Type B pancreatic cell (in vitro differentiated cells): ENCODE results near the gene DHRS7B. TPM values are rescaled to one million over a fixed set of nuclear protein-coding genes. Genes with fewer than 3 reads are reported as not detected.

Experiments
- DNase-seq: peaks from one replicate; pipeline ENCODE4 v3.0.0; 2021; ENCODE audit warnings: mixed read lengths; ENCODE audit not compliant: unreplicated experiment; ENCODE audit errors: extremely low spot score
- H3K27ac Mint-ChIP-seq: 2 replicates; pipeline ENCODE4 v1.8.0; 2021; ENCODE audit warnings: mild to moderate bottlenecking, mixed read lengths
- H3K27me3 Mint-ChIP-seq: 2 replicates; pipeline ENCODE4 v1.8.0; 2021; ENCODE audit warnings: mixed read lengths
- H3K36me3 Mint-ChIP-seq: 2 replicates; pipeline ENCODE4 v1.8.0; 2021; ENCODE audit warnings: mixed read lengths
- H3K4me1 Mint-ChIP-seq: one replicate; pipeline ENCODE4 v1.8.0; 2021; ENCODE audit warnings: mixed read lengths; ENCODE audit not compliant: unreplicated experiment
- H3K4me3 Mint-ChIP-seq: 2 replicates; pipeline ENCODE4 v1.8.0; 2021; ENCODE audit warnings: mild to moderate bottlenecking, mixed read lengths
- H3K9me3 Mint-ChIP-seq: 2 replicates; pipeline ENCODE4 v1.8.0; 2021; ENCODE audit warnings: mixed read lengths
- CTCF ChIP-seq: fragments of 200-600 bp; sonication (generic); conservative IDR thresholded peaks from 2 replicates; pipeline ENCODE4 v1.5.0; 2021; ENCODE audit warnings: antibody characterized with exemption, mild to moderate bottlenecking
- total RNA-seq: library from RNA; stranded (reverse); gene quantifications from 2 replicates; pipeline ENCODE4 v1.2.1, GENCODE V29; 2021; ENCODE audit warnings: low replicate concordance

Gene DHRS7B
- total RNA-seq, 1 donor from 2014 or later: 17.5 TPM

DNA sequence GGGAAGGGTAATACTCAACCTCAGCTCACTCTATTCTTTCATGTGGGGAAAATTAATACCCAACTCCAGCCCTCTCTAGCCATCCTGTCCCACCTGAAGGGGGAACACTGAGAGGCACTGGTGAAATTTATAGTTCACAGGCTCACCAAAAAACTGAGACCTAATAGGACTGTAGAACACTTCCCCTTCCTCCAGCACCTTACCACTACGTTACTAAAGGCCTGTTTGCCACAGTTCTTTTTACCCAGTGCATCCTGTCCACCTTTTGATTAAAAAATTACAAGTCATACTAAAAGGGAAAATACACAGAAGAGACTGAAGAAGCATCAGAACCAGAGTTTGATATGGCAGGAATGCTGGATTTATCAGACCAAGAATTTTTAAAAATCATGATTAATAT, 26.0 kb downstream of the DHRS7B start:
- TF ChIP-seq CTCF: no peak
- DNase-seq: no peak

DNA sequence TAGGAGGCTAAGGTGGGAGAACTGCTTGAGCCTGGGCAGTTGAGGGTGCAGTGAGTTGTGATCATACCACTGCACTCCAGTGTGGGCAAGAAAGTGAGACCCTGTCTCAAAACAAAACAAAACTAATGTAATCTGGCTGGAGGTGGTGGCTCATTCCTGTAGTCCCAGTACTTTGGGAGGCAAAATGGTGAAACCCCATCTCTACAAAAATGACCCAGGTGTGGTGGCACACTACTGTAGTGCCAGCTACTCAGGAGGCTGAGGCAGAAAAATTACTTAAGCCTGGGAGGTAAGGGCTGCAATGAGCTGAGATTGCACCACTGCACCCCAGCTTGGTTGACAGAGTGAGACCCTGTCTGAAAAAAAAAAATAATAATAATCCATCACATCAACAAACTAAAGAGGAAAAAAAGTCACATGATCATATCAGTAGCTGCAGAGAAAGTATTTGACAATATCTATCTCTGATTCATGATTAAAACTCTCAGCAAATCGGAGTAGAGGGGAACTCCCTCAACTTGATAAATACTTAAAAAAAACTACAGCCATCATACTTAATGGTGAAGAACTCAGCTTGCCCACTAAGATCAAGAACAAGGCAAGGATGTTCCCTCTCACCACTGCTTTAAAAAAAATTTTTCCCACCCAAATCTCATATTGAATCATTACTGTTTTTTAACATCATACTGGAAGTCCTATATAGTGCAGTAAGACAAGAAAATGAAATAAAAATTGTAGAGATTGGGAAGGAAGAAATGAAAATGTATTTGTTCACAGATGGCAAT, 31.0 kb downstream of the DHRS7B start:
- no peak overlapping the region for H3K4me3 Mint-ChIP-seq
- no peak overlapping the region for H3K27ac Mint-ChIP-seq
- H3K36me3 Mint-ChIP-seq: peaks cover 4% of the 10 kb centered on the region
- H3K27me3 Mint-ChIP-seq: no peaks in the 10 kb centered on the region
- H3K4me1 Mint-ChIP-seq: peaks cover 10% of the 10 kb centered on the region
- no peak for DNase-seq
- no peak for TF ChIP-seq CTCF
- peaks cover 12% of the 10 kb centered on the region for H3K9me3 Mint-ChIP-seq

More for the DNA sequence above, 26.0 kb downstream of the DHRS7B start:
- no peak overlapping the region for H3K4me3 Mint-ChIP-seq
- H3K27ac Mint-ChIP-seq: no peak overlapping the region
- H3K36me3 Mint-ChIP-seq: peaks cover 18% of the 10 kb centered on the region
- no peaks in the 10 kb centered on the region for H3K27me3 Mint-ChIP-seq
- H3K9me3 Mint-ChIP-seq: peaks cover 17% of the 10 kb centered on the region
- no peaks in the 10 kb centered on the region for H3K4me1 Mint-ChIP-seq

- no peak for TF ChIP-seq CTCF
- Mint-ChIP-seq H3K27ac (no peak overlapping the region), H3K4me3 (no peak overlapping the region), H3K27me3 (no peaks in the 10 kb centered on the region), H3K36me3 (no peaks in the 10 kb centered on the region), H3K4me1 (peaks cover 10% of the 10 kb centered on the region), H3K9me3 (peaks cover 11% of the 10 kb centered on the region)
- no peak for DNase-seq
Observed at GRCh38 chr17:21160401-21160800, 33.6 kb downstream of the DHRS7B start.

GRCh38 chr17:21161498-21162393, 35.0 kb downstream of the DHRS7B start:
- Mint-ChIP-seq H3K27me3 (no peaks in the 10 kb centered on the region), H3K9me3 (peaks cover 5% of the 10 kb centered on the region), H3K36me3 (no peaks in the 10 kb centered on the region), H3K27ac (peak overlapping the region; percentile 65), H3K4me1 (peaks cover 10% of the 10 kb centered on the region), H3K4me3 (no peak overlapping the region)
- no peak for TF ChIP-seq CTCF
- no peak for DNase-seq

GRCh38 chr17:21162394-21162775, 35.6 kb downstream of the DHRS7B start:
- no peaks in the 10 kb centered on the region for H3K27me3 Mint-ChIP-seq
- H3K4me3 Mint-ChIP-seq: no peak overlapping the region
- no peaks in the 10 kb centered on the region for H3K9me3 Mint-ChIP-seq
- H3K36me3 Mint-ChIP-seq: no peaks in the 10 kb centered on the region
- H3K27ac Mint-ChIP-seq: no peak overlapping the region
- peaks cover 10% of the 10 kb centered on the region for H3K4me1 Mint-ChIP-seq
- DNase-seq: no peak
- no peak for TF ChIP-seq CTCF
